ENCODE measurements around the gene MRPL27. TPM values are rescaled to one million over a fixed set of nuclear protein-coding genes. Genes with fewer than 3 reads are reported as not detected.

The MRPL27 gene
- total and polyA plus RNA-seq, 8 donors = 52.5 to 60.1 (median 54.9) TPM

DNA sequence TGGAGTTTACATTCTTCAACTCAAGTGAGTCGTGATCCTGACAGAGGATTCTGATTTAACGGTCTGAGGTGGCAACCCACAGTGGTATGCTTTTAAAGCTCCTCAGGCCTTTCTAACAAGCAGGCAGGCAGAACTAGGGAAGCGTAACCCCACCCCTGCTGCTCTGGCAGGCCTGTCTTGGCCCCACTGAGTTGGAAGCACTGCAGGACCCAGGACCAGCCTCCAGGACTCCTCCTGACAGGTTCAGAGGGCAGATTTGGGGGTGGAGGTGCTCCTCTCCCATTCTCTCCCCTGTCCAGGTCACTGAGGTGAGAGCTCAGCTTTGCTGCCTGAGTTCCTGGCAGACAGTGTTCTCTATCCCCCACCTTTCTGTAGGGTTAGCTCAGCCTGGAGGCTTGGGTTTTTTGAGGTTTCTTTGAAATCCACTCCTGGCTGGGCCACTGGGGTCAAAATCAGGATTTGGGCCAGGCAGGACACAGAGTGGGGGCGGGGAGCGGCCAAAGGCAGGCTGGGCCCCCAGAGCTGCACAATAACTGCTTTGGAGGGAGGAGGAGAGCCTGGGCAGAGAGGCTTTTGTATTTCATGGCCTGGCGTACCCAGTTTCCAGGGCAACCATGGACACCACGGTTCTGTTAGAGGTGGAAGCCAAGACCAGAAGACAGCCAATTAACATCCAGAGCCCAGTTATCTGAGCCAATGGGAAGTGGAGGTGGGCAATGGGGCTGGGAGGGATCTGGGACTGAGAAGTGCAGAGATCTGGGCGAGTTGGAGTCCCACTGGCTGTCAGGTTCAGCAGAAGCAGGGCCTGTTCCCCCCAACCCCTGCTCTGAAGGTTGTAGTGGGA, 9.5 kb downstream of the MRPL27 start:
- intact Hi-C loops (cut with DNase I) = no loop called here
- peak in 2 of 4 donors; percentile 11 to 41 for DNase-seq

DNA sequence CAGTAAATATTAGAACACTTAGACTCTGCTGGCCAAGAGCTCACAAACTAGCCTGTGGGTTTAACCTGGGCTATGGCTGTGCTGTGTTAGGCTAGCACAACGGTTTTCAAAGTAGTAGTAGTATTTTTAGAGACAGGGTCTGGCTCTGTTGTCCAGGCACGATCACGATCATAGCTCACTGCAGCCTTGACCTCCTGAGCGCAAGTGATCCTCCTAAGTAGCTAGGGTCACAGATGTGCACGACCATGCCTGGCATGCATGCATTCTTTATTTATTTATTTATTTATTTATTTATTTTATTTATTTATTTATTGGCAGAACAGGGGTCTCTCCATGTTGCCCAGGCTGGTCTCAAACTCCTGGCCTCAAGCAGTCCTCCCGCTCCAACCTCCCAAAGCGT, 10.3 kb downstream of the MRPL27 start:
- no peak for ATAC-seq
- Histone ChIP-seq H3K27me3 (no peaks in the 10 kb centered on the region), H3K9me3 (no peaks in the 10 kb centered on the region), H3K4me3 (no peak overlapping the region), H3K36me3 (peaks cover 0 to 63% of the 10 kb centered on the region in 2 donors), H3K27ac (no peak overlapping the region), H3K4me1 (peaks cover 5 to 6% of the 10 kb centered on the region in 2 donors)
- intact Hi-C loops (cut with DNase I) = no loop called here
- no peak for TF ChIP-seq CTCF (IDR thresholded peaks at IDR 0.05)
- DNase-seq = peak in 1 of 4 donors; percentile 7

More for the DNA sequence above, 9.5 kb downstream of the MRPL27 start:
- Histone ChIP-seq H3K27me3 (no peaks in the 10 kb centered on the region), H3K4me1 (peaks cover 5 to 6% of the 10 kb centered on the region in 2 donors), H3K4me3 (no peak overlapping the region), H3K36me3 (peaks cover 0 to 63% of the 10 kb centered on the region in 2 donors), H3K9me3 (no peaks in the 10 kb centered on the region), H3K27ac (no peak overlapping the region)
- ATAC-seq = no peak
- no peak for TF ChIP-seq CTCF (IDR thresholded peaks at IDR 0.05)

GRCh38 chr17:50361561-50362480, 11.2 kb downstream of the MRPL27 start:
- intact Hi-C loops (cut with DNase I) = no loop called here
- Histone ChIP-seq H3K9me3 (no peaks in the 10 kb centered on the region), H3K27ac (no peak overlapping the region), H3K27me3 (no peaks in the 10 kb centered on the region), H3K36me3 (peaks cover 0 to 63% of the 10 kb centered on the region in 2 donors), H3K4me3 (no peak overlapping the region), H3K4me1 (peaks cover 5 to 6% of the 10 kb centered on the region in 2 donors)
- TF ChIP-seq CTCF (IDR thresholded peaks at IDR 0.05) = peak; percentile 78 to 87
- ATAC-seq (peak; percentile 89), DNase-seq (peak in 2 of 4 donors; percentile 57)

GRCh38 chr17:50360486-50361115, 12.4 kb downstream of the MRPL27 start:
- Histone ChIP-seq H3K4me3 (no peak overlapping the region), H3K27ac (no peak overlapping the region), H3K9me3 (no peaks in the 10 kb centered on the region), H3K4me1 (peaks cover 5 to 6% of the 10 kb centered on the region in 2 donors), H3K27me3 (no peaks in the 10 kb centered on the region), H3K36me3 (peaks cover 0 to 63% of the 10 kb centered on the region in 2 donors)
- DNase-seq (no peak), ATAC-seq (no peak)
- TF ChIP-seq CTCF (IDR thresholded peaks at IDR 0.05) = no peak
- intact Hi-C loops (cut with DNase I) = no loop called here
